H1 (cell line): Measurements from ENCODE around the gene PPP1R12A. TPM values are rescaled to one million over a fixed set of nuclear protein-coding genes. Genes with fewer than 3 reads are reported as not detected.

Experiments
- CTCF ChIA-PET: fragments of 300-600 bp; sonication (Branson Sonifier 250); formaldehyde crosslinking; loops from one replicate; lab custom pipeline; 2021; ENCODE audit not compliant: partially characterized antibody; lab: Charles Lee
- POLR2A ChIA-PET: fragments of 300-600 bp; sonication (Branson Sonifier 250); formaldehyde crosslinking; loops from one replicate; lab custom pipeline; 2021; ENCODE audit warnings: inconsistent platforms; ENCODE audit not compliant: partially characterized antibody; lab: Charles Lee
- DNase-seq, 2 experiments: peaks; one replicate each; pipeline versions ENCODE4 v3.0.0 to v3.0.0-alpha.2; 2010 to 2022; ENCODE audit warnings: low spot score in 2 of 2, low read depth in 1 of 2, mixed read lengths in 1 of 2
- FAIRE-seq: peaks from 2 replicates; lab custom pipeline; 2011; peaks lifted over from hg19 to GRCh38; lab: Jason Lieb, UNC
- H2AFZ ChIP-seq: 2 replicates; pipeline ENCODE4 v1.8.1; 2012; ENCODE audit warnings: low read length, inconsistent platforms
- H2AK5ac ChIP-seq: 2 replicates; pipeline ENCODE4 v1.6.1; 2013; ENCODE audit warnings: low read depth, low read length
- H2BK120ac ChIP-seq: replicated peaks from 2 replicates; pipeline ENCODE3; 2013; ENCODE audit warnings: low read depth, low read length, inconsistent platforms
- H2BK12ac ChIP-seq: 2 replicates; pipeline ENCODE4 v1.6.1; 2013; ENCODE audit warnings: low read depth, low read length
- H2BK15ac ChIP-seq: 2 replicates; pipeline ENCODE4 v1.6.1; 2013; ENCODE audit warnings: low read length
- H2BK20ac ChIP-seq: 2 replicates; pipeline ENCODE4 v1.6.1; 2013; ENCODE audit warnings: low read length
- H2BK5ac ChIP-seq: 2 replicates; pipeline ENCODE4 v1.6.1; 2013; ENCODE audit warnings: low read depth, low read length
- H3K14ac ChIP-seq: 2 replicates; pipeline ENCODE4 v1.6.1; 2013; ENCODE audit warnings: inconsistent platforms; ENCODE audit not compliant: insufficient read length
- H3K18ac ChIP-seq: 2 replicates; pipeline ENCODE4 v1.6.1; 2013; ENCODE audit warnings: low read length; ENCODE audit errors: extremely low read depth
- H3K23ac ChIP-seq: 2 replicates; pipeline ENCODE4 v1.6.1; 2013; ENCODE audit warnings: inconsistent platforms; ENCODE audit not compliant: insufficient read length
- H3K23me2 ChIP-seq: 2 replicates; pipeline ENCODE4 v1.6.1; 2013; ENCODE audit warnings: low read depth, low read length
- H3K27ac ChIP-seq: 2 replicates; pipeline ENCODE4 v1.6.1; 2011; ENCODE audit warnings: low read depth, low read length, inconsistent platforms
- H3K27me3 ChIP-seq, 4 experiments: replicated peaks in 1 of 4; 1 replicate in 1 of 4; 2 replicates in 3 of 4; pipeline versions ENCODE4 v1.6.1 to v1.8.1; 2011 to 2013; ENCODE audit warnings: low read length in 3 of 4, mild to moderate bottlenecking in 3 of 4, inconsistent platforms in 2 of 4, mixed read lengths in 2 of 4, moderate library complexity in 1 of 4; ENCODE audit not compliant: control insufficient read depth in 3 of 4, insufficient read depth in 3 of 4; ENCODE audit errors: extremely low read depth in 1 of 4
- H3K36me3 ChIP-seq, 4 experiments: 2 replicates each; pipeline versions ENCODE4 v1.6.1 to v1.8.1; 2011 to 2013; ENCODE audit warnings: mild to moderate bottlenecking in 4 of 4, low read length in 3 of 4, moderate library complexity in 2 of 4, control low read depth in 1 of 4, inconsistent platforms in 1 of 4; ENCODE audit not compliant: insufficient read depth in 4 of 4, control insufficient read depth in 2 of 4
- H3K4ac ChIP-seq: replicated peaks from 2 replicates; pipeline ENCODE3; 2013; ENCODE audit warnings: low read length, low read depth, mixed read lengths, inconsistent platforms; ENCODE audit not compliant: insufficient read length
- H3K4me1 ChIP-seq, 4 experiments: replicated peaks in 1 of 4; 1 replicate in 1 of 4; 2 replicates in 3 of 4; pipeline versions ENCODE4 v1.6.1 to v1.8.1; 2011 to 2013; ENCODE audit warnings: low read length in 3 of 4, inconsistent platforms in 2 of 4, mixed read lengths in 1 of 4; ENCODE audit not compliant: insufficient read depth in 4 of 4, control insufficient read depth in 3 of 4
- H3K4me2 ChIP-seq, 2 experiments: 2 replicates each; pipeline versions ENCODE4 v1.6.1 to v1.8.1; 2011 to 2013; ENCODE audit warnings: low read depth in 2 of 2, low read length in 2 of 2, control low read depth in 1 of 2, inconsistent platforms in 1 of 2, mild to moderate bottlenecking in 1 of 2; ENCODE audit not compliant: insufficient read depth in 1 of 2
- H3K4me3 ChIP-seq, 4 experiments: fragments of 200-600, 300-600 bp in 1 of 4; sonication (generic), shearing (Covaris generic), sonication (Bioruptor Twin) in 1 of 4; 2 replicates each; pipeline versions ENCODE4 v1.5.1 to v1.8.1; 2011 to 2016; ENCODE audit warnings: low read length in 4 of 4, low read depth in 3 of 4, control low read depth in 2 of 4, inconsistent platforms in 2 of 4, mild to moderate bottlenecking in 2 of 4, mixed read lengths in 1 of 4, moderate library complexity in 1 of 4; ENCODE audit not compliant: insufficient read depth in 2 of 4; ENCODE audit errors: extremely low read depth in 1 of 4
- H3K56ac ChIP-seq: replicated peaks from 2 replicates; pipeline ENCODE3; 2013; ENCODE audit warnings: low read depth, mild to moderate bottlenecking, mixed read lengths, low read length, inconsistent platforms; ENCODE audit not compliant: insufficient read length
- H3K79me1 ChIP-seq: 2 replicates; pipeline ENCODE4 v1.6.1; 2013; ENCODE audit warnings: low read depth, low read length, control low read depth
- H3K79me2 ChIP-seq, 2 experiments: 2 replicates each; pipeline versions ENCODE4 v1.6.1 to v1.8.1; 2012 to 2013; ENCODE audit warnings: low read length in 2 of 2, mild to moderate bottlenecking in 2 of 2, inconsistent platforms in 1 of 2; ENCODE audit not compliant: insufficient read depth in 2 of 2, control insufficient read depth in 1 of 2
- H3K9ac ChIP-seq, 4 experiments: replicated peaks in 1 of 4; 1 replicate in 1 of 4; 2 replicates in 3 of 4; pipeline versions ENCODE4 v1.6.1 to v1.8.1; 2011 to 2013; ENCODE audit warnings: low read depth in 3 of 4, low read length in 3 of 4, control low read depth in 2 of 4, mild to moderate bottlenecking in 2 of 4, moderate library complexity in 2 of 4, inconsistent platforms in 1 of 4; ENCODE audit errors: extremely low read depth in 1 of 4
- H3K9me3 ChIP-seq, 2 experiments: 2 replicates each; pipeline versions ENCODE4 v1.6.1 to v1.8.1; 2012 to 2013; ENCODE audit warnings: mild to moderate bottlenecking in 2 of 2, moderate library complexity in 2 of 2, control low read depth in 1 of 2, inconsistent platforms in 1 of 2, low read depth in 1 of 2, low read length in 1 of 2, mixed read lengths in 1 of 2; ENCODE audit not compliant: insufficient read depth in 2 of 2
- H4K20me1 ChIP-seq, 2 experiments: replicated peaks in 1 of 2; 2 replicates each; pipeline versions ENCODE3 to v1.8.1; 2011 to 2013; ENCODE audit warnings: inconsistent platforms in 2 of 2, low read length in 2 of 2, mild to moderate bottlenecking in 1 of 2; ENCODE audit not compliant: insufficient read depth in 2 of 2, control insufficient read depth in 1 of 2
- H4K5ac ChIP-seq: 2 replicates; pipeline ENCODE4 v1.6.1; 2013; ENCODE audit warnings: low read length, low read depth, mixed read lengths, inconsistent platforms; ENCODE audit not compliant: insufficient read length
- H4K8ac ChIP-seq: 2 replicates; pipeline ENCODE4 v1.8.0; 2013; ENCODE audit warnings: mild to moderate bottlenecking, moderate library complexity, low read length, inconsistent platforms; ENCODE audit not compliant: insufficient read depth; ENCODE audit errors: extremely low read depth
- H4K91ac ChIP-seq: replicated peaks from 2 replicates; pipeline ENCODE3; 2013; ENCODE audit warnings: low read length, mixed read lengths, inconsistent platforms; ENCODE audit not compliant: insufficient read length
- CEBPB ChIP-seq: IDR thresholded peaks from 2 replicates; pipeline ENCODE4 v1.6.1; 2012; ENCODE audit warnings: low read depth, low read length
- JUND ChIP-seq: IDR thresholded peaks from 2 replicates; pipeline ENCODE4 v1.6.1; 2011; ENCODE audit warnings: mild to moderate bottlenecking, improper control_type of control experiment, low read length
- POU5F1 ChIP-seq: IDR thresholded peaks from 2 replicates; pipeline ENCODE4 v1.6.1; 2011; ENCODE audit warnings: low read depth, mild to moderate bottlenecking, low read length, moderate library complexity
- SP2 ChIP-seq: IDR thresholded peaks from 2 replicates; pipeline ENCODE4 v1.6.1; 2012; ENCODE audit warnings: mild to moderate bottlenecking, low read length, inconsistent platforms
- TEAD4 ChIP-seq: IDR thresholded peaks from 2 replicates; pipeline ENCODE4 v1.6.1; 2012; ENCODE audit warnings: low read depth, low read length, inconsistent platforms, mixed read lengths
- WGBS, 2 experiments: shearing (Covaris generic) in 1 of 2; methylation state at CpG; one replicate each; pipeline versions ENCODE4 v1.1.6 to v1.1.7; 2013 to 2015; ENCODE audit warnings: low lambda C conversion rate in 2 of 2, mixed read lengths in 2 of 2, inconsistent platforms in 1 of 2, low coverage in 1 of 2, missing lambda C conversion rate in 1 of 2; ENCODE audit not compliant: insufficient replicate concordance in 2 of 2, insufficient coverage in 1 of 2, insufficient read length in 1 of 2; ENCODE audit errors: extremely low coverage in 1 of 2, missing lambda C conversion rate in 1 of 2; 5-methylcytosine and 5-hydroxymethylcytosine counted together
- polyA plus RNA-seq, 7 experiments: library from polyadenylated mRNA; depleted of rRNA in 3 of 7; stranded (reverse) in 5 of 7; unstranded in 2 of 7; fragments of >200 nt in 5 of 7; fragments of 200-250 nt in 2 of 7; gene quantifications; 1 replicate in 5 of 7; 2 replicates in 1 of 7; 4 replicates in 1 of 7; pipeline versions ENCODE4 v1.2.1 to v1.2.3, GENCODE V29; 2011 to 2013; ENCODE audit warnings: missing spikeins in 2 of 7, mixed read lengths in 2 of 7
- total RNA-seq: library from RNA; stranded (reverse); fragmentation: NEBNext Ultra II Directional; extraction: Animal tissue kit (Norgen Biotek cat#: 25700); gene quantifications from 2 replicates; pipeline ENCODE4 v1.2.1, GENCODE V29; 2021

Gene PPP1R12A
- total and polyA plus RNA-seq, 2 of the 8 experiments (the other 6 are each of a cell fraction or from before 2014, with no cell fraction given): 14.7 to 81.5 TPM

DNA sequence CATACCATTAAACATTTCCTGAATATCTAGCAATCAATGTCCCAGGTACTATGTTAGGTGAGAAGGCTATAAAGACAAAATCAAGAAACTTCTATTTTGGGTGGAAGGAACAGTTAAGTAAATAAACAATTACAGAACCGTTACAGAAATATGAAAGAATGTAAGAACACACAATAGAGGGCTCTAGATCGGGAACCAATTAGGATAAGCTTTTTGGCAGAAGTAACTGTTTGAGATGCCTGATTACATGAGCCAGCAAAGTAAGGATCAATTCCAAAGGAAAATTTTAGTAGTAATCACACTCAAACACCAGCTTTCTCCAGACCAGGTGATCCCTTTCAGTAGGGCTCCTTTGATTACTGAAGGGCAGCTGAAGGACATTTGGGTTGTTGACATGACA is 33.9 kb downstream of the PPP1R12A start:
- H2BK5ac ChIP-seq: no peak overlapping the region
- no peaks in the 10 kb centered on the region for H3K36me3 ChIP-seq
- no peak overlapping the region for H3K27ac ChIP-seq
- no peak overlapping the region for H4K8ac ChIP-seq
- H3K14ac ChIP-seq: no peak overlapping the region
- peaks cover 0 to 3% of the 10 kb centered on the region in 2 experiments for H4K20me1 ChIP-seq
- no peaks in the 10 kb centered on the region for H3K9me3 ChIP-seq
- ChIA-PET CTCF (interaction anchor here (1.0 to 1.2 kb wide), 2 partner anchors 13 to 15 kb away, joined by 3 to 6 read pairs; no protein-coding TSS in a partner anchor), POLR2A (interaction anchor here (0.8 to 1.2 kb wide), 2 partner anchors 33 to 35 kb away, joined by 3 read pairs; no protein-coding TSS in a partner anchor)
- no peaks in the 10 kb centered on the region for H3K23me2 ChIP-seq
- H2BK12ac ChIP-seq: no peak overlapping the region
- H2BK15ac ChIP-seq: no peak overlapping the region
- H4K5ac ChIP-seq: no peak overlapping the region
- no peak overlapping the region for H4K91ac ChIP-seq
- H2BK120ac ChIP-seq: no peak overlapping the region
- no peaks in the 10 kb centered on the region for H3K4me1 ChIP-seq
- no peaks in the 10 kb centered on the region for H3K79me1 ChIP-seq
- H3K4me3 ChIP-seq: no peak overlapping the region
- H2AFZ ChIP-seq: no peak overlapping the region
- DNase-seq (no peak), FAIRE-seq (no peak)
- no peak for TF ChIP-seq TEAD4
- no peak for TF ChIP-seq CEBPB
- no peak for TF ChIP-seq SP2
- TF ChIP-seq POU5F1: no peak
- no peak for TF ChIP-seq JUND
- H3K56ac ChIP-seq: no peak overlapping the region
- H3K4me2 ChIP-seq: no peak overlapping the region
- peaks cover 0 to 93% of the 10 kb centered on the region in 2 experiments; a peak in 3 of 4 replicates for H3K79me2 ChIP-seq
- WGBS, 2 experiments: 100% methylated on average over 2 of the region's 2 CpGs; no CpG with 5 or more reads in 1 of the 2 experiments
- no peak overlapping the region for H3K23ac ChIP-seq
- H3K4ac ChIP-seq: no peak overlapping the region
- H3K9ac ChIP-seq: no peak overlapping the region
- H3K18ac ChIP-seq: no peak overlapping the region
- H2BK20ac ChIP-seq: no peak overlapping the region
- H2AK5ac ChIP-seq: no peak overlapping the region
- no peaks in the 10 kb centered on the region for H3K27me3 ChIP-seq
